ENCODE measurements around the gene EDIL3.
"Not testable (repeated sequence)": the region's sequence is repeated elsewhere in the genome, so short reads cannot be mapped to it uniquely, and the experiment has no call there.

Gene EDIL3

GRCh38 chr5:84032324-84032723, 352.4 kb downstream of the EDIL3 start:
- TF ChIP-seq SPI1 (IDR thresholded peaks at IDR 0.05; ENCODE audit: low read depth, low read length) (no peak), TAF1 (IDR thresholded peaks at IDR 0.05; ENCODE audit: low read depth, low read length) (no peak), PAX5 (IDR thresholded peaks at IDR 0.05; ENCODE audit: insufficient read depth, low read length, severe bottlenecking) (no peak), POLR2AphosphoS5 (IDR thresholded peaks at IDR 0.05; ENCODE audit: low read depth, low read length) (no peak), POLR2A (IDR thresholded peaks at IDR 0.05; ENCODE audit: low read depth, low read length) (no peak), POU2F2 (IDR thresholded peaks at IDR 0.05; ENCODE audit: low read depth, low read length) (no peak)
- DNase-seq (ENCODE audit: insufficient read length, low spot score) (no peak), FAIRE-seq (no peak)

GRCh38 chr5:84028093-84028492, 356.6 kb downstream of the EDIL3 start:
- TF ChIP-seq SPI1 (IDR thresholded peaks at IDR 0.05; ENCODE audit: low read depth, low read length) (no peak), TAF1 (IDR thresholded peaks at IDR 0.05; ENCODE audit: low read depth, low read length) (no peak), PAX5 (IDR thresholded peaks at IDR 0.05; ENCODE audit: insufficient read depth, low read length, severe bottlenecking) (no peak)
- no peak for FAIRE-seq
- DNase-seq (ENCODE audit: insufficient read length, low spot score), result no peak

- not testable (repeated sequence) for DNase-seq (ENCODE audit: insufficient read length, low spot score)
These were observed 366.2 kb downstream of the EDIL3 start for GRCh38 chr5:84018521-84018920.

GRCh38 chr5:84017523-84018172, 367.0 kb downstream of the EDIL3 start:
- FAIRE-seq, result no peak
- no peak for DNase-seq (ENCODE audit: insufficient read length, low spot score)
- TF ChIP-seq POU2F2 (IDR thresholded peaks at IDR 0.05; ENCODE audit: low read depth, low read length) (no peak), PAX5 (IDR thresholded peaks at IDR 0.05; ENCODE audit: insufficient read depth, low read length, severe bottlenecking) (no peak), POLR2AphosphoS5 (IDR thresholded peaks at IDR 0.05; ENCODE audit: low read depth, low read length) (no peak), SPI1 (IDR thresholded peaks at IDR 0.05; ENCODE audit: low read depth, low read length) (no peak), POLR2A (IDR thresholded peaks at IDR 0.05; ENCODE audit: low read depth, low read length) (no peak), TAF1 (IDR thresholded peaks at IDR 0.05; ENCODE audit: low read depth, low read length) (no peak)

More at GRCh38 chr5:84018521-84018920, 366.2 kb downstream of the EDIL3 start:
- not testable (repeated sequence) for FAIRE-seq

GRCh38 chr5:84016085-84016484, 368.6 kb downstream of the EDIL3 start:
- FAIRE-seq, result no peak
- no peak for TF ChIP-seq POU2F2 (IDR thresholded peaks at IDR 0.05; ENCODE audit: low read depth, low read length)
- TF ChIP-seq POLR2A (IDR thresholded peaks at IDR 0.05; ENCODE audit: low read depth, low read length), result no peak
- no peak for TF ChIP-seq TAF1 (IDR thresholded peaks at IDR 0.05; ENCODE audit: low read depth, low read length)
- TF ChIP-seq SPI1 (IDR thresholded peaks at IDR 0.05; ENCODE audit: low read depth, low read length), result no peak
- no peak for TF ChIP-seq POLR2AphosphoS5 (IDR thresholded peaks at IDR 0.05; ENCODE audit: low read depth, low read length)
- TF ChIP-seq PAX5 (IDR thresholded peaks at IDR 0.05; ENCODE audit: insufficient read depth, low read length, severe bottlenecking), result no peak
- no peak for DNase-seq (ENCODE audit: insufficient read length, low spot score)

GRCh38 chr5:84014966-84015365, 369.7 kb downstream of the EDIL3 start:
- TF ChIP-seq POU2F2 (IDR thresholded peaks at IDR 0.05; ENCODE audit: low read depth, low read length) (no peak), POLR2A (IDR thresholded peaks at IDR 0.05; ENCODE audit: low read depth, low read length) (no peak), SPI1 (IDR thresholded peaks at IDR 0.05; ENCODE audit: low read depth, low read length) (no peak), TAF1 (IDR thresholded peaks at IDR 0.05; ENCODE audit: low read depth, low read length) (no peak), PAX5 (IDR thresholded peaks at IDR 0.05; ENCODE audit: insufficient read depth, low read length, severe bottlenecking) (no peak), POLR2AphosphoS5 (IDR thresholded peaks at IDR 0.05; ENCODE audit: low read depth, low read length) (no peak)
- FAIRE-seq (no peak), DNase-seq (ENCODE audit: insufficient read length, low spot score) (no peak)

- TF ChIP-seq POLR2AphosphoS5 (IDR thresholded peaks at IDR 0.05; ENCODE audit: low read depth, low read length), result no peak
- no peak for TF ChIP-seq TAF1 (IDR thresholded peaks at IDR 0.05; ENCODE audit: low read depth, low read length)
- no peak for TF ChIP-seq PAX5 (IDR thresholded peaks at IDR 0.05; ENCODE audit: insufficient read depth, low read length, severe bottlenecking)
- no peak for TF ChIP-seq POLR2A (IDR thresholded peaks at IDR 0.05; ENCODE audit: low read depth, low read length)
- TF ChIP-seq SPI1 (IDR thresholded peaks at IDR 0.05; ENCODE audit: low read depth, low read length), result no peak
- TF ChIP-seq POU2F2 (IDR thresholded peaks at IDR 0.05; ENCODE audit: low read depth, low read length), result no peak
- DNase-seq (ENCODE audit: insufficient read length, low spot score) (no peak), FAIRE-seq (no peak)
These were observed 390.9 kb downstream of the EDIL3 start for GRCh38 chr5:83993803-83994202.

GRCh38 chr5:83991566-83992224, 393.0 kb downstream of the EDIL3 start:
- DNase-seq (ENCODE audit: insufficient read length, low spot score) (no peak), FAIRE-seq (no peak)
- TF ChIP-seq POU2F2 (IDR thresholded peaks at IDR 0.05; ENCODE audit: low read depth, low read length) (no peak), PAX5 (IDR thresholded peaks at IDR 0.05; ENCODE audit: insufficient read depth, low read length, severe bottlenecking) (no peak), POLR2A (IDR thresholded peaks at IDR 0.05; ENCODE audit: low read depth, low read length) (no peak), TAF1 (IDR thresholded peaks at IDR 0.05; ENCODE audit: low read depth, low read length) (no peak), POLR2AphosphoS5 (IDR thresholded peaks at IDR 0.05; ENCODE audit: low read depth, low read length) (no peak), SPI1 (IDR thresholded peaks at IDR 0.05; ENCODE audit: low read depth, low read length) (no peak)

- TF ChIP-seq PAX5 (IDR thresholded peaks at IDR 0.05; ENCODE audit: insufficient read depth, low read length, severe bottlenecking), result no peak
- no peak for TF ChIP-seq SPI1 (IDR thresholded peaks at IDR 0.05; ENCODE audit: low read depth, low read length)
- no peak for TF ChIP-seq POLR2A (IDR thresholded peaks at IDR 0.05; ENCODE audit: low read depth, low read length)
- TF ChIP-seq POLR2AphosphoS5 (IDR thresholded peaks at IDR 0.05; ENCODE audit: low read depth, low read length), result no peak
- no peak for TF ChIP-seq POU2F2 (IDR thresholded peaks at IDR 0.05; ENCODE audit: low read depth, low read length)
- TF ChIP-seq TAF1 (IDR thresholded peaks at IDR 0.05; ENCODE audit: low read depth, low read length), result no peak
- FAIRE-seq (no peak), DNase-seq (ENCODE audit: insufficient read length, low spot score) (no peak)
These were observed 396.4 kb downstream of the EDIL3 start for GRCh38 chr5:83988293-83988685.

All from GM12891 (cell line).